ENCODE measurements around the gene TSPAN7.

GRCh38 chrX:38594434-38594833 lies 33.1 kb downstream of the TSPAN7 start:
- TF ChIP-seq BHLHE40 (IDR thresholded peaks at IDR 0.05; ENCODE audit: low read depth, low read length) (no peak), CTCF (conservative IDR thresholded peaks at IDR 0.05; ENCODE audit: low read depth, low read length) (no peak), FOS (IDR thresholded peaks at IDR 0.05; ENCODE audit: low read depth, low read length) (no peak), SMC3 (IDR thresholded peaks at IDR 0.05; ENCODE audit: low read depth, low read length) (no peak), USF2 (IDR thresholded peaks at IDR 0.05; ENCODE audit: low read depth, low read length) (no peak), POLR2A (IDR thresholded peaks at IDR 0.05; ENCODE audit: low read depth, low read length) (no peak)

All from IMR-90 (cell line).